Activated effector memory CD4-positive, alpha-beta T cell treated with Interleukin-2 at 50 U/mL for 16 hours (primary cell): Measurements from ENCODE around the gene RABIF.
A peak's percentile ranks its signal among the peaks of the same experiment; 100 is the strongest.

ENCODE experiments used
- DNase-seq: peaks from one replicate; pipeline ENCODE4 v3.0.0-alpha.2; 2020

The RABIF gene

DNA sequence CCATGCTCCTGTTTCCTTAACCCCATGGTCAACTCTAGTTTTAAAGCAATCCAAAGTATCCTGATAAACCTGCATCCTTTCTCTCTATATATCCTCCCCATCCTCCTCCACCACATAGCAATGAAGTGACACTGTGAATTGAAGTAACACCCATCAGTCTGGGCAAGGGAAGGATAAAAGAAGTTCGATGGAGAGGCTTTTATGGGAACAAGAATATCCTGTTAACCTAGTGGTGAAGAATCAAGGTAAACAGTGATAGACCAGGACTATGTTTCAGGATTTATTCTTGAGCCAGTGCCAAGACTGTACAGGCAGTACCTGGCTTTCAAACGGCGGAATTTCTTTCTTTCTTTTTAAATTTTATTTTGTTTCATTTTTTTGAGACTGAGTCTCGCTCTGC, 17.6 kb downstream of the RABIF start:
- no peak for DNase-seq

DNA sequence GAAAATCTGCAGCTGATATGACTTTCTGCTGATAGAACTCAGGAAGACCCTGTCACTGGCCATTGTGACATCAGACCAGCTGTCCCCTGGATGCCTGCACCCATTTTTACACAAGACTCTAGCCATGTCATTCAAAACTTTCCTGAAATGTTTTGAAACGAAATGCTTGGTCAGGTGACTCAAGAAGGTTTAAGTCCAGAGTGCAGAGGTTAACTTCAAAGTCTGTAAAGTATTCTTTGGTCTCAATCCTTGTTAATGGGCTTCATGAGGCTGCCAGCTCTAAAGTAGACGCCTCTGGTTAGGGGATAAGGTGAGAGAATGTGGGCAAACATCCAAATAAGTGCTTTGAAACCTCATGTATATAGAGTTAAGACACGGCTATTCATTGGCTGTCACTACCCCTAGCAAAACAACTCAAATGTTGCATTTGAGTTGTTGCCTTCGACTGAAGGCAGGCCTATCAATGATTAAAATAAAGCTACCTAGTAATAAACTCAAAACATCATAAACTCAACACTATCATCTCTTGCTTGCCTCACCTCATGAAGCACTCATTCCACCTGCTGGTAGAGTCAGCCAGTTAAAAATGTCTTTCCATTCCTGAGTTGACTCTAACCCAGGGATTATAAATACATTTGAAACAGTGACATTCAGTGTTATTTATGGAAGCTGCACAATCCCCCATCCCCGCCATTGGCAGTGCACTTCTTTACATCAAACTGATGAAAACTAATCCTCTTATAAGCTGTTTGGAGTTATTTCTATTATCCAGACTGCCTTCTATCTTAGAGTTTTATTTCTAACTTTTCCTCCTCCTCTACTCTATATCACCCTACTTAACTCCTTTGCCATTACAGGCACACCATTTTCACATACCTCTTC, 26.0 kb downstream of the RABIF start:
- DNase-seq: no peak

GRCh38 chr1:202861420-202862132, 27.4 kb downstream of the RABIF start:
- DNase-seq: no peak

DNA sequence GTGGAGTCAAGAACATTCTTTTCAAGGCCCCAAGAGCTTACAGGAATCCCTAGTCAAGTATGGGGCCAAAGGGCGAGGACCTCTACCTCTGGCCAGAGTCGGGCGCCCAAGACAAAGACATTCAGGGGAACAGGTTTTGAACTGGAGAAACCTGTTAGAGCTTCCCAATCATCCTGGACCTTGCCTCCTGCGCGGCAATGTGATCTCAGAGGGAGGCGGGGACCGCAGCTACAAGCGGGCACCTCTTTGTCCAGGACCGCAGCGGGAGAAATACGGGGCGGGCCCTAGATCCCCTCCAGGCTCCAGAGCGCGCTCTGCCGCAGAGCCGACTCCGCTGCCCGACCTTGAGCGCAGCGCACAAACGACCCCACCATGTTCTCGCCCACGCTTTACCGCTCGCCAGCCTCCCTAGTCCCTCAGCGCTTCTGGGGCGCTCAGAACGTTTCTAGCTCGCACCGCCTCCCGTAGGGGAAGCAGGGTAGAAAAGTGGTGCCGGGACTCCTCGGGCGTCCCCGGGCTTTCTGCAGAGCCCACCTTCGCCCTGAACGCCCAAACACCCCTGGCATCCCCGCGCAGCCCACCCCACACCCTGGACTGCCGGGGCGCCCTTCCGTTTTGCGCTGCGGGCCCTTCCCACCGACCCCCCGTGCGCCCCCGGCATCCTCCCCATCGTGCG, 28.1 kb downstream of the RABIF start:
- no peak for DNase-seq

DNA sequence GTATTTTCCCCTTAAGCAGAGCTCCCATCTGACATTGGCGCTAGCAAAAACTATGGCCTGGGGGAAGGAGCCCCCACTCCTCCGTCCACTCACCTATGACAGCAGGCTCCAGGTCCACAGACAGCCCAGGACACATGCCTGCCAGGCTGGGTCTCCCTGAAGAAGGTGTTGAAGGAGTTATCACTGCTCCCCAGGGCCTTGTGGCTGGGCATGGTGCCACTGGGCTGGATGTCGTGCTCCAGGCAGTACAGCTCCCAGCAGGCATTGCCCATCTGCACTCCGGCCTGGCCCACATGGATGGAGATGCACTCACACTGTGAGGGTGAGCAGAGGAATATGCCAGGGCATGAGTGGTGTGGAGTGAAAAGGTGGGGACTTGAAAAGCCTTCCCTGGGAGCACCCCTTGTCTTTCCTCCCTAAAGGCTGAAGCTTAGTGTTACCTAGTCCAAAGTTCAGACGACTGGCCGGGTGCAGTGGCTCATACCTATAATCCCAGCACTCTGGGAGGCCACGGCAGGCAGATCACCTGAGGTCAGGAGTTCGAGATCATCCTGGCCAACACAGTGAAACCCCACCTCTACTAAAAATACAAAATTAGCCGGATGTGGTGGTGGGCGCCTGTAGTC, 30.0 kb downstream of the RABIF start:
- no peak for DNase-seq

GRCh38 chr1:202858331-202858730, 30.6 kb downstream of the RABIF start:
- DNase-seq: no peak

DNA sequence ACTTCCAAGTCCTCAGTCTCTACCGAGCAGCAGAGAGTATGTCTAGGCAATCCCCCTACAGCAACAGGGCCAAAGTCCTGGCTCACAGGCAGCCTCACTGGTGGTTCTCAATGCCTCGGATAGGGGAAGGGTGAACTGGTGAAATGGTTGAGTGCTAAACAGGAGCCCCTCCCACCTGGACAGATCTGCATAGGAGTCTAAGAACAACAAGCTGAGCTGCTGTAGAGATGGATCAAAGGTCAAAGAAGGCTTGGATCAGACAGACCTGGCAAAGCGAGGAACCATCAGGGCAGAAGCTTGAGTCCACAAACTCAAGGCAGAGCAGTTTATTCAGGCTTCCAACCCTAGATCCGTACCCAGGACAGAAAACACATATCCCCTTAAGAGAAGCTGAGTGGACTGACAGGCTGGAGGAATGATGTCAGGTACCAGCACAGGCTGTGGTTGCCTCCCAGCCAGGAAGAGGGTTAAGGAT, 31.8 kb downstream of the RABIF start:
- no peak for DNase-seq

DNA sequence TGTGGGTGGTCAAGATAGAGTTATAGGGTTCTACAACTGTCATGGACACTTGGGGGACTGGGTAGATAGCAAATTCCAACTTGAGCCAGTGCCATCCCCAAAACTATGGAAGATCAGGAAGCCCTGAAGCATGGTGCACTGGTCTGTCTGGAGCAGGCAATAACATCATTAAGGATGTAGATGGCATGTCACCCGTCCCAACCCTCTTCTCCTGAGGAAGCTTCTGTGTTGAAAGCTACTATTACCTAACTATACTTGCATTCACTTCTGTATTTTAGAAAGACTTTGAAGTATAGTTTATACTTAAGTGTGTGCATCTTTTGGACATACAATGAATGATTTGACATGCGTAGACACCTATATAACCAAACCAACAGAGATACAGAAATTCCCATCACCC, 32.9 kb downstream of the RABIF start:
- DNase-seq: no peak

GRCh38 chr1:202854787-202855186, 34.2 kb downstream of the RABIF start:
- DNase-seq: no peak

- DNase-seq: no peak
These were observed 36.6 kb downstream of the RABIF start for GRCh38 chr1:202852163-202852904.

GRCh38 chr1:202850593-202851362, 38.2 kb downstream of the RABIF start:
- no peak for DNase-seq

- no peak for DNase-seq
These were observed 40.8 kb downstream of the RABIF start for GRCh38 chr1:202848191-202848542.

DNA sequence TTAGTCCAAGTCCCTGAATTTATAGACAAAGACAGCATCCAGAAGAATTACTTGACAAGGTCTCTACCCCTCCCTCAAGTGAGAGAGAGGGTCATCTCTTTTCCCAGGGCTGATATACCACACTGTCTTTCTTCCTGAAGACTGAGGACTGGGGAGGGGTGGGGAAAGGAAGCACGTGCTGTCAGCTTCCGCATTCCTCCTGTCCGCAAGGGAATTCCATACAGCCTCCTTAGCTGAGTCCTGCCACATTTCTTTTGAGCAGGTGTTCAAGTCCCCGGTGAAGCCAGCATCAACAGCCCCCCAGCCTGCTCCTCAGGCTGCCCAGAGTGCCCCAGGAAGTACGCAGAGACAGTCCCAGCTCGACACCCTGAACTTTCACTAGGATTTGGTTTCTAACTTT, 44.0 kb downstream of the RABIF start:
- no peak for DNase-seq

DNA sequence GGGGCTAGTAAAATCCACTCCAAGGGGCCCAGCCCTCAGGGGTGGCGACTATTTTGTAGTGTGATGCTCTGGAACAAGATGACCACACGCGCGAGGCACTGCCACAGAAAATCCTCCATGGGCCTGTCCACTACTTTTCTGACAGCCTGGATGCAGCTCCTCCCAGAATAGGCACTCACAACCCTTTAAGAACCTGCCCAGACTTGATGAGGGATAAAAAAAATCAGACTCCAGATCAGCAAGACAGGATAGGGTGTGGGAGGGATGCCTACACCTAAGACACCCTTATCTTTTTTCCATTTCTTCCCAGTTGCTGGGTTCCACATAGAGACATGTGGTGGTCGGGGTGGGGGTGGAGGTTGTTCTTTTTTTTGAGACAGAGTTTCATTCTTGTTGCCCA, 44.7 kb downstream of the RABIF start:
- DNase-seq: no peak

GRCh38 chr1:202843081-202843480, 45.9 kb downstream of the RABIF start:
- no peak for DNase-seq

DNA sequence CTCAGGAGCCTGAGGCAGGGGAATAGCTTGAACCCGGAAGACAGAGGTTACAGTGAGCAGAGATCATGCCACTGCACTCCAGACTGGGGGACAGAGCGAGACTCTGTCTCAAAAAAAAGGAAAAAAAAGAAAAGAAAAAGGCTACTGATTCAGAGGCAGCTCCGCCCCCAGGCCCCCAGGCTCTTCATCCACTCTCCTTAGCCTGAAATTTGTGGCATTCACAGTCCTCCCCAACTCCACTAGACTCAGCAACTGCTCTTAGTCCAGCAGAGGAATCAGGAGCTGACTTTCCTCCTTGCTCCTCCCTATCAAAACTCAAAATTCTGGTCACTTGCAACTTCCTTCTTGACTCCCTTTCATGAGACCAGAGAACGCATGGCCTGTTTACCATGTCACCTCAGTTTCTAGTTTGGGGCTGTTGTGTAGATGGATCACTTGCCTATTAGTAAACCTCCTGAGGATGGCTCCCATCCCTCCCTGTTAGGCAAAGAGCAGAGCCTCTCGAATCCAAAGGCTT, 51.1 kb downstream of the RABIF start:
- no peak for DNase-seq

- no peak for DNase-seq
These were observed 52.1 kb downstream of the RABIF start for GRCh38 chr1:202836623-202837403.

DNA sequence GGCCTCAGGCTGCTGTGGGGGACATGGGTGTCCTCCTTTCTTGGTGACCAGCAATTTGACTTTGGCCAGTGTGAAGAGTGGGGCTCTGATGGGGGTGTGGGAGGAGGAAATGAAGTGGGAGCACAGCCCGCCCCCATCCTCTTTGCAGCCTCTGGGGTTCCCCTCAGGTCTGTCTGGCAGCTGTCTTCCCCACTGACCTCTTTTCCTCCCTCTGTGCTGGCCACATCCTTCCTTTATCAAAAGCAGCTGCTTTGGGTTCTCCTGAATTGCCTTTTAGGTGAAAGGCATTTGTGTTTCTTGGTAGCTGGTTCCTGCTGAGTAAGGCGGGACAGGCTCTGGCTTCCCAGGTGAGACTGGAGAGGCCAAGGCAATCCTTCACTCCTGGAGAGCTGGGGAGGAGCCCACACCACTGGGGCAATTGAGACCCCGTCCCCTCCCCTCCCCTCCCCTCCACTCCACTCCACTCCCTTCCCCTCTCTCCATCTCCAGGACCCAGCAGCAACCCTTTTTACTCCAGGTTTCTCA, 53.3 kb downstream of the RABIF start:
- DNase-seq: peak; percentile 19

- DNase-seq: no peak
These were observed 54.0 kb downstream of the RABIF start for GRCh38 chr1:202834771-202835547.

DNA sequence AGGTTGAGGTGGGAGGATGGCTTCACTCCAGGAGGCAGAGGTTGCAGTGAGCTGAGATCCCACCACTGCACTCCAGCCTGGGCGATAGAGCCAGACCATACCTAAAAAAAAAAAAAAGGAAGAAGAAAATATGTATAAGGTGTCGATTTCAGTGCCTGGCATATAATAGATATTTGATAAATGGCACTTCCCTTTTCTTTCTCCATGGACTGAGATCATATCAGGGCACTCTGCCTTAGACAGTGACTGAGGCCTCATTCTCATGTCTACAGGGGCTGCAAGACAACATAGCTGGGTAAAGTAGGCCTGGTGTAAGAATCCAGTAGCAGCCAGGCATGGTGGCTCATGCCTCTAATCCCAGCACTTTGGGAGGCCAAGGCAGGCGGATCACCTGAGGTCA, 57.0 kb downstream of the RABIF start:
- DNase-seq: no peak
